Panc1 (cell line): Measurements from ENCODE around the gene TEAD4.

Experiments used
- POLR2AphosphoS5 ChIP-seq: IDR thresholded peaks from 2 replicates; pipeline ENCODE4 v1.6.1; 2012; ENCODE audit warnings: mild to moderate bottlenecking, low read depth, low read length, moderate library complexity
- TF ChIP-seq, protein P1 (sequence below): fragments of 450-650 bp; IDR thresholded peaks from 2 replicates; pipeline ENCODE4 v1.5.1; 2017; ENCODE audit warnings: mild to moderate bottlenecking

- TF ChIP-seq POLR2AphosphoS5: no peak
- TF ChIP-seq, protein P1, sequence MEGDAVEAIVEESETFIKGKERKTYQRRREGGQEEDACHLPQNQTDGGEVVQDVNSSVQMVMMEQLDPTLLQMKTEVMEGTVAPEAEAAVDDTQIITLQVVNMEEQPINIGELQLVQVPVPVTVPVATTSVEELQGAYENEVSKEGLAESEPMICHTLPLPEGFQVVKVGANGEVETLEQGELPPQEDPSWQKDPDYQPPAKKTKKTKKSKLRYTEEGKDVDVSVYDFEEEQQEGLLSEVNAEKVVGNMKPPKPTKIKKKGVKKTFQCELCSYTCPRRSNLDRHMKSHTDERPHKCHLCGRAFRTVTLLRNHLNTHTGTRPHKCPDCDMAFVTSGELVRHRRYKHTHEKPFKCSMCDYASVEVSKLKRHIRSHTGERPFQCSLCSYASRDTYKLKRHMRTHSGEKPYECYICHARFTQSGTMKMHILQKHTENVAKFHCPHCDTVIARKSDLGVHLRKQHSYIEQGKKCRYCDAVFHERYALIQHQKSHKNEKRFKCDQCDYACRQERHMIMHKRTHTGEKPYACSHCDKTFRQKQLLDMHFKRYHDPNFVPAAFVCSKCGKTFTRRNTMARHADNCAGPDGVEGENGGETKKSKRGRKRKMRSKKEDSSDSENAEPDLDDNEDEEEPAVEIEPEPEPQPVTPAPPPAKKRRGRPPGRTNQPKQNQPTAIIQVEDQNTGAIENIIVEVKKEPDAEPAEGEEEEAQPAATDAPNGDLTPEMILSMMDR: no peak
These were observed 1.3 kb downstream of the TEAD4 start for GRCh38 chr12:2960390-2960956.
